Lower leg skin (tissue), 4 donors: ENCODE results near the gene LRBA. TPM values are rescaled to one million over a fixed set of nuclear protein-coding genes. Genes with fewer than 3 reads are reported as not detected.

Experiments used
- DNase-seq, 2 donors: peaks; one replicate each; pipeline ENCODE4 v3.0.0-alpha.2; 2019; ENCODE audit warnings: low spot score in 2 of 2
- H3K4me3 ChIP-seq: fragments of 200-600 bp; sonication (generic); 2 replicates; pipeline ENCODE4 v1.5.1; 2017; ENCODE audit warnings: mild to moderate bottlenecking, low read depth; ENCODE audit not compliant: poor library complexity, severe bottlenecking
- POLR2A ChIP-seq, 2 donors: fragments of 450-650 bp; IDR thresholded peaks; one replicate each; pipeline ENCODE4 v1.6.1; 2016 to 2017; ENCODE audit warnings: antibody characterized with exemption in 2 of 2, mild to moderate bottlenecking in 1 of 2, moderate library complexity in 1 of 2
- WGBS, 2 donors: methylation state at CpG; one replicate each; pipeline ENCODE4 v1.1.5; 2018; 5-methylcytosine and 5-hydroxymethylcytosine counted together
- intact Hi-C: fragments of 100-400 bp; cut with DNase I; formaldehyde crosslinking; loops from one replicate; pipeline ENCODE4 v1.15.0; 2023; ENCODE audit warnings: low total_unique reads
- total RNA-seq, 4 donors: library from RNA; depleted of rRNA; stranded (reverse); fragments of >200 nt; gene quantifications; one replicate each; pipeline ENCODE4 v1.1.0, GENCODE V29; 2016
- TF ChIP-seq, protein P1 (sequence below), 3 donors: fragments of 450-650 bp; IDR thresholded peaks; one replicate each; pipeline ENCODE4 v1.5.1; 2016; ENCODE audit warnings: antibody characterized with exemption in 3 of 3, mild to moderate bottlenecking in 3 of 3, moderate library complexity in 2 of 3

The LRBA gene
- total RNA-seq, 4 donors from 2014 or later: 71.9 to 86.8 (median 75.0) TPM

DNA sequence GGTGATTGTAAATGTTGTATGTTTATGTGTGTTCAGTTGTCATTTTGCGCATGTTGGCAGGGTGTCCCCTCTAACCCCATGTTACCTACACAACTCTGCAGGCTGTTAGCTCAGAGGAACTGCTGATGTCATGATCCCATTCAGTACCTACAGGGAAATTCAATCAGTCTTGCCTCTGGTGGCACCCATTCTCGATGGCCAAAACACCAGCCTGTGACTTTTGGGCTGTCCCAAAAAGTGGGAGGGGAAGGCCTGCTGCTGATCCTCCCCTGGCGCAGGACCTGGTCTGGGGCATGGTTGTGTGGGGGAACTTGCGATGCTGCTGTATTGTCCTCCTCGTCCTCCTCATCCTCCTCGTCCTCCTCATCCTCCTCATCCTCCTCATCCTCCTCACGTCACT, 762.3 kb downstream of the LRBA start:
- WGBS, 2 donors: 88 to 94% methylated on average over 7 of the region's 7 CpGs
- no peak overlapping the region for H3K4me3 ChIP-seq
- no peak for DNase-seq
- no peak for TF ChIP-seq POLR2A (IDR thresholded peaks at IDR 0.05)
- TF ChIP-seq, protein P1, sequence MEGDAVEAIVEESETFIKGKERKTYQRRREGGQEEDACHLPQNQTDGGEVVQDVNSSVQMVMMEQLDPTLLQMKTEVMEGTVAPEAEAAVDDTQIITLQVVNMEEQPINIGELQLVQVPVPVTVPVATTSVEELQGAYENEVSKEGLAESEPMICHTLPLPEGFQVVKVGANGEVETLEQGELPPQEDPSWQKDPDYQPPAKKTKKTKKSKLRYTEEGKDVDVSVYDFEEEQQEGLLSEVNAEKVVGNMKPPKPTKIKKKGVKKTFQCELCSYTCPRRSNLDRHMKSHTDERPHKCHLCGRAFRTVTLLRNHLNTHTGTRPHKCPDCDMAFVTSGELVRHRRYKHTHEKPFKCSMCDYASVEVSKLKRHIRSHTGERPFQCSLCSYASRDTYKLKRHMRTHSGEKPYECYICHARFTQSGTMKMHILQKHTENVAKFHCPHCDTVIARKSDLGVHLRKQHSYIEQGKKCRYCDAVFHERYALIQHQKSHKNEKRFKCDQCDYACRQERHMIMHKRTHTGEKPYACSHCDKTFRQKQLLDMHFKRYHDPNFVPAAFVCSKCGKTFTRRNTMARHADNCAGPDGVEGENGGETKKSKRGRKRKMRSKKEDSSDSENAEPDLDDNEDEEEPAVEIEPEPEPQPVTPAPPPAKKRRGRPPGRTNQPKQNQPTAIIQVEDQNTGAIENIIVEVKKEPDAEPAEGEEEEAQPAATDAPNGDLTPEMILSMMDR (IDR thresholded peaks at IDR 0.05): no peak
- intact Hi-C loops: loop anchor here (5.0 kb wide), 1 partner anchor 1760 kb away; no protein-coding TSS in a partner anchor

- WGBS, 2 donors: 87 to 96% methylated on average over 6 of the region's 6 CpGs
- intact Hi-C loops: loop anchor here (5.0 kb wide), 1 partner anchor 1760 kb away; no protein-coding TSS in a partner anchor
- no peak overlapping the region for H3K4me3 ChIP-seq
- no peak for TF ChIP-seq POLR2A (IDR thresholded peaks at IDR 0.05)
- TF ChIP-seq, protein P1 (IDR thresholded peaks at IDR 0.05): no peak
- DNase-seq: no peak
These were observed 762.8 kb downstream of the LRBA start for GRCh38 chr4:150252306-150252705.

GRCh38 chr4:150251752-150252190, 763.3 kb downstream of the LRBA start:
- H3K4me3 ChIP-seq: no peak overlapping the region
- 75 to 88% methylated on average over 7 of the region's 7 CpGs for WGBS, 2 donors
- no peak for TF ChIP-seq POLR2A (IDR thresholded peaks at IDR 0.05)
- TF ChIP-seq, protein P1 (IDR thresholded peaks at IDR 0.05): no peak
- no peak for DNase-seq
- intact Hi-C loops: loop anchor here (5.0 kb wide), 1 partner anchor 1759 kb away; no protein-coding TSS in a partner anchor

DNA sequence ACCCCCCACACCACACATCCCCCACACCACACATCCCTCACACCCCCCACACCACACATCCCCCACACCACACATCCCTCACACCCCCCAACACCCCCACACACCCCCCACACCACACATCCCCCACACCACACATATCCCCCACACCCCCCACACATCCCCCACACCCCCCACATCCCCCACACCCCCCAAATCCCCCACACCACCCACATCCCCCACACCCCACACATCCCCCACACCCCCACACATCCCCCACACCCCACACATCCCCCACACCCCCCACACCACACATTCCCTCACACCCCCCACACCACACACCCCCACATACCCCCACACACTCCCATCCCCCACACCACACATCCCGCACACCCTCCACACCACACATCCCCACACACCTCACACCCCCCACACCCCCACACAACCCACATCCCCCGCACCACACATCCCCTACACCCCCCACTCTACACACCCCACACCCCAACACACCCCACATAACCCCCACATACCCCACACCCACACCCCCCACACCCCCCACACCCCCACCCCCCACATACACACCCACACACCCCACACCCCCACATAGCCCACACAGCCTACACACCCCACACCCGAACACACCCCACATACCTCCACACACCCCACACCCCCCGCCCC, 764.0 kb downstream of the LRBA start:
- no peak for DNase-seq
- TF ChIP-seq, protein P1 (IDR thresholded peaks at IDR 0.05): no peak
- TF ChIP-seq POLR2A (IDR thresholded peaks at IDR 0.05): no peak
- 64 to 100% methylated on average over 1 to 2 of the region's 4 CpGs for WGBS, 2 donors
- intact Hi-C loops: loop anchor here (5.0 kb wide), 1 partner anchor 1759 kb away; no protein-coding TSS in a partner anchor
- H3K4me3 ChIP-seq: no peak overlapping the region

DNA sequence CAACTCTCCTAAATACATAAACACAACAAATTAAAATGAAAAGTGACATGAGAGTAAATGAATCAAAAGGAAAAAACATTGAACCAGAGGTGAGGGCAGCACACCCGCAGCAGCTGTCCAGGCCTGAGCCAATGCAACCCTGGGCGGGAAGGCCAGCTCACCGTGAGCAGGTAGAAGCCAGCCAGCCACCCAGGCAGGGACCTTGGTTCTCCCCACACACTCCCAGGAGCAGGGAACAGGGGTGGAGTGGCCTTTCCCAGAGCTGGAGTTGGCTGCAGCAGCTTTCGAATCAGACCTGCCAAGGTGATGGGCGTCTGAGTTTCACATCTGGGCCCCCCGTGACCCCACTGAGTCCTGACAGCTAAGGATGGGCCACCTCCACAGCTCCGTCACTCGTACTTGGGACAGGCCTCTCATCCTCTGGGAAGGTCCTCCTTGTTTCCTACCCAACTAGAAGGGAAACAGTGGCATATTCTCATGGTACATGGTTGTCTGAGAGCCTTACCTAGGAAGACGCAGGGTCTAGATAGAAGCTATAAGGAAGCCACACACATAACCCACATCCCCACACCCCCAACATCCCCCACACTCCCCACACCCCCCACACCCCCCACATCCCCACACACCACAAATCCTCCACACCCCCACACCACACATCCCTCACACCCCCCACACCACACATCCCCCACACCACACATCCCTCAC, 764.6 kb downstream of the LRBA start:
- H3K4me3 ChIP-seq: no peak overlapping the region
- 89 to 92% methylated on average over 8 to 9 of the region's 9 CpGs for WGBS, 2 donors
- intact Hi-C loops: loop anchor here (5.0 kb wide), 1 partner anchor 1758 kb away; no protein-coding TSS in a partner anchor
- DNase-seq: no peak
- TF ChIP-seq, protein P1 (IDR thresholded peaks at IDR 0.05): no peak
- no peak for TF ChIP-seq POLR2A (IDR thresholded peaks at IDR 0.05)
